Left cardiac atrium (tissue), 4 donors: ENCODE results near the gene FEV. TPM values are rescaled to one million over a fixed set of nuclear protein-coding genes. Genes with fewer than 3 reads are reported as not detected.

ENCODE experiments used
- ATAC-seq, 2 donors: fragments of 200-7000 bp; cut with Tn5 transposase; one replicate each; pipeline ENCODE4 v1.9.1; 2020; ENCODE audit warnings: mild to moderate bottlenecking in 2 of 2, moderate library complexity in 2 of 2
- DNase-seq: peaks from one replicate; pipeline ENCODE4 v3.0.0-alpha.2; 2020
- intact Hi-C, 2 donors: fragments of 100-400 bp; cut with DNase I; formaldehyde crosslinking; loops; one replicate each; pipeline versions ENCODE4 v1.14.1 to v1.15.1; 2022 to 2023
- long read RNA-seq: library from polyadenylated mRNA; unstranded; transcript quantifications from one replicate; pipeline ENCODE4 v2.0.0, GENCODE V29; 2021
- total RNA-seq, 2 donors: library from RNA; stranded (reverse); fragmentation: NEBNext Ultra II Directional; extraction: Animal tissue kit (Norgen Biotek cat#: 25700); gene quantifications; one replicate each; pipeline ENCODE4 v1.2.1, GENCODE V29; 2021
- donor health status: DM: no; HTN: yes; CAD: no.
- donor health status: DM: no; HTN: yes; CAD: no; lungs with severe emphysema.
- donor health status: DM: yes; HTN: yes; CAD: no.
- donor health status: Dilated cardiomyopathy.

The FEV gene
- not detected for total RNA-seq
- long read RNA-seq, result 0 reads

GRCh38 chr2:218985021-218985324 lies at the start of gene FEV:
FEV (minus strand) TSS chr2:218985184; CDS start chr2:218985075, 109 bp downstream.
- no peak for DNase-seq
- ATAC-seq, result no peak
- intact Hi-C loops, result no loop called here

GRCh38 chr2:219032051-219032745 lies 47.2 kb upstream of the FEV start:
- ATAC-seq, result no peak
- intact Hi-C loops, result no loop called here
- DNase-seq, result no peak

- DNase-seq (no peak), ATAC-seq (no peak)
- intact Hi-C loops, result no loop called here
Measured at GRCh38 chr2:219031005-219031738, 46.2 kb upstream of the FEV start.

GRCh38 chr2:219030177-219030940 lies 45.4 kb upstream of the FEV start:
- no peak for DNase-seq
- ATAC-seq, result peak in 1 of 2 donors; percentile 3
- intact Hi-C loops, result no loop called here

- intact Hi-C loops, result loop anchor here (1.0 to 10.0 kb wide), 2 partner anchors 90 to 125 kb away; no protein-coding TSS in a partner anchor
- ATAC-seq (peak; percentile 83 to 89), DNase-seq (peak; percentile 81)
Measured at GRCh38 chr2:219029829-219030165, 44.8 kb upstream of the FEV start.

- DNase-seq, result no peak
- intact Hi-C loops, result loop anchor here (1.0 to 10.0 kb wide), 2 partner anchors 90 to 126 kb away; no protein-coding TSS in a partner anchor
- ATAC-seq, result peak in 1 of 2 donors; percentile 6
Measured at GRCh38 chr2:219028996-219029828, 44.2 kb upstream of the FEV start.

GRCh38 chr2:219028141-219028540 lies 43.2 kb upstream of the FEV start:
- intact Hi-C loops, result loop anchor here (10.0 kb wide), 1 partner anchor 127 kb away; no protein-coding TSS in a partner anchor
- DNase-seq (no peak), ATAC-seq (no peak)

- ATAC-seq (no peak), DNase-seq (no peak)
- intact Hi-C loops, result loop anchor here (10.0 kb wide), 1 partner anchor 127 kb away; no protein-coding TSS in a partner anchor
Measured at GRCh38 chr2:219027511-219028055, 42.6 kb upstream of the FEV start.

- ATAC-seq, result no peak
- no peak for DNase-seq
- intact Hi-C loops, result loop anchor here (10.0 kb wide), 1 partner anchor 128 kb away; no protein-coding TSS in a partner anchor
Measured at GRCh38 chr2:219026946-219027345, 42.0 kb upstream of the FEV start.

- no peak for ATAC-seq
Measured at GRCh38 chr2:219025637-219026585, 40.9 kb upstream of the FEV start.

GRCh38 chr2:219024059-219024458 lies 39.1 kb upstream of the FEV start:
- DNase-seq (no peak), ATAC-seq (no peak)
- intact Hi-C loops, result loop anchor here (10.0 kb wide), 1 partner anchor 131 kb away; no protein-coding TSS in a partner anchor

More at GRCh38 chr2:219025637-219026585, 40.9 kb upstream of the FEV start:
- DNase-seq, result no peak
- intact Hi-C loops, result loop anchor here (10.0 kb wide), 1 partner anchor 129 kb away; no protein-coding TSS in a partner anchor

- ATAC-seq (no peak), DNase-seq (no peak)
- intact Hi-C loops, result loop anchor here (10.0 kb wide), 1 partner anchor 132 kb away; no protein-coding TSS in a partner anchor
Measured at GRCh38 chr2:219023045-219023605, 38.1 kb upstream of the FEV start.

- intact Hi-C loops, result loop anchor here (10.0 kb wide), 1 partner anchor 132 kb away; no protein-coding TSS in a partner anchor
- ATAC-seq, result no peak
Measured at GRCh38 chr2:219022616-219023015, 37.6 kb upstream of the FEV start.

GRCh38 chr2:219022041-219022440 lies 37.1 kb upstream of the FEV start:
- DNase-seq, result no peak
- no peak for ATAC-seq
- intact Hi-C loops, result loop anchor here (10.0 kb wide), 1 partner anchor 133 kb away; no protein-coding TSS in a partner anchor

More at GRCh38 chr2:219022616-219023015, 37.6 kb upstream of the FEV start:
- no peak for DNase-seq

GRCh38 chr2:219021591-219021990 lies 36.6 kb upstream of the FEV start:
- intact Hi-C loops, result loop anchor here (10.0 kb wide), 1 partner anchor 133 kb away; no protein-coding TSS in a partner anchor
- DNase-seq (no peak), ATAC-seq (no peak)

GRCh38 chr2:219020604-219021365 lies 35.8 kb upstream of the FEV start:
- intact Hi-C loops, result loop anchor here (10.0 kb wide), 1 partner anchor 134 kb away; no protein-coding TSS in a partner anchor
- no peak for DNase-seq
- ATAC-seq, result no peak
